ENCODE measurements around the gene ZACN. TPM values are rescaled to one million over a fixed set of nuclear protein-coding genes. Genes with fewer than 3 reads are reported as not detected.

The ZACN gene
- 0.40 to 0.76 TPM (median 0.59 TPM) in 5 replicates for total RNA-seq (2022; extraction: Qiagen RNA extraction; ENCODE audit: low read depth)

DNA sequence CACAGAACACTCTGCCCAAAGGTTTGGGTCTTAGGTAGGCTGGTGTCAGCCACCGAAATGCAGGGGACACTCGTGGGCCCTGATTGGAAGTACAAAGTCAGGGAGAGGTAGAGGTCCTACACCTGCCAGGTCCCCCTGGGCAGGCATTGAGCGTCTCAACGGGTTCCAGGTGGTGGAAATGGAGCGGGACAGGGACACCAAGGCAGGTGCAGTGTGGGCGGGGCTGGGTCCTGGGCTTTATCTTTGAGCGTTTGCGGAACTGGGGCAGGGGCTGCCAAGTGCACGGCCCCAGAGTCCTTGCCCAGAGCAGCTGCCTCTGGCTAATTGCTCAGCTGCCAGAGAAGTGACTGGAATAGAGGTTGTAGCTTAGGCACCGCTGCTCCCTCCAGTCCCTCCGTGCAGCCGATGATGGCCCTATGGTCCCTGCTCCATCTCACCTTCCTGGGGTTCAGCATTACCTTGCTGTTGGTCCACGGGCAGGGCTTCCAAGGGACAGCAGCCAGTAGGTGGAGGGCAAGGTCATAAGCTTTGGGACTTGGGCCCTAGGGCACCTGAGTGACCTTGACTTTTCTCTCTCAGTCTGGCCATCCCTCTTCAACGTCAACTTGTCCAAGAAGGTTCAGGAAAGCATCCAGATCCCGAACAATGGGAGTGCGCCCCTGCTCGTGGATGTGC lies at the start of gene ZACN:
ZACN (plus strand) TSS at position 323 of the 675 bp plus-strand sequence; CDS start at position 406, 83 bp downstream.

GRCh38 chr17:76072148-76072858 lies 6.7 kb upstream of the ZACN start, which contains the start of gene SRP68:
TSS of gene SRP68 (minus strand) at chr17:76072517. CDS start at chr17:76072491, 26 bp downstream.

GRCh38 chr17:76074390-76075363 lies 4.3 kb upstream of the ZACN start, which contains the start of gene GALR2:
TSS of gene GALR2 (plus strand) at chr17:76074781. CDS start at chr17:76074884, 103 bp downstream.

GRCh38 chr17:76103274-76104139 lies 24.5 kb downstream of the ZACN start, which contains the start of gene EXOC7:
TSS of gene EXOC7 (minus strand) at chr17:76103787. CDS start at chr17:76103692, 95 bp downstream.

Other genes starting within 250 kb of the ZACN start
- gene UNC13D, start 234.8 kb upstream of the ZACN start, total RNA-seq (2022; extraction: Qiagen RNA extraction; ENCODE audit: low read depth): 2.9 to 5.0 TPM (median 4.2 TPM) in 5 replicates
- gene WBP2, start 223.8 kb upstream of the ZACN start, total RNA-seq (2022; extraction: Qiagen RNA extraction; ENCODE audit: low read depth): 93.8 to 114 TPM (median 97.0 TPM) in 5 replicates
- gene TRIM47, start 200.6 kb upstream of the ZACN start, total RNA-seq (2022; extraction: Qiagen RNA extraction; ENCODE audit: low read depth): 105 to 184 TPM (median 149 TPM) in 5 replicates
- gene TRIM65, start 182.2 kb upstream of the ZACN start, total RNA-seq (2022; extraction: Qiagen RNA extraction; ENCODE audit: low read depth): 31.8 to 44.1 TPM (median 37.8 TPM) in 5 replicates
- 101 to 130 TPM (median 117 TPM) in 5 replicates for gene MRPL38, start 174.3 kb upstream of the ZACN start, total RNA-seq (2022; extraction: Qiagen RNA extraction; ENCODE audit: low read depth)
- gene FBF1, start 138.1 kb upstream of the ZACN start, total RNA-seq (2022; extraction: Qiagen RNA extraction; ENCODE audit: low read depth): 7.9 to 11.2 TPM (median 8.6 TPM) in 5 replicates
- gene ACOX1, start 100.0 kb upstream of the ZACN start, total RNA-seq (2022; extraction: Qiagen RNA extraction; ENCODE audit: low read depth): 13.1 to 17.1 TPM (median 15.3 TPM) in 5 replicates
- 22.4 to 27.3 TPM (median 24.9 TPM) in 5 replicates for gene TEN1, start 99.9 kb upstream of the ZACN start, total RNA-seq (2022; extraction: Qiagen RNA extraction; ENCODE audit: low read depth)
- 3.7 to 5.7 TPM (median 5.2 TPM) in 5 replicates for gene CDK3, start 78.3 kb upstream of the ZACN start, total RNA-seq (2022; extraction: Qiagen RNA extraction; ENCODE audit: low read depth)
- 11.9 to 17.5 TPM (median 15.2 TPM) in 5 replicates for gene EVPL, start 51.9 kb upstream of the ZACN start, total RNA-seq (2022; extraction: Qiagen RNA extraction; ENCODE audit: low read depth)
- gene SRP68, start 6.7 kb upstream of the ZACN start, total RNA-seq (2022; extraction: Qiagen RNA extraction; ENCODE audit: low read depth): 86.5 to 92.3 TPM (median 88.2 TPM) in 5 replicates
- gene GALR2, start 4.4 kb upstream of the ZACN start, total RNA-seq (2022; extraction: Qiagen RNA extraction; ENCODE audit: low read depth): 0.77 to 1.7 TPM (median 1.4 TPM) in 5 replicates
- gene EXOC7, start 24.6 kb downstream of the ZACN start, total RNA-seq (2022; extraction: Qiagen RNA extraction; ENCODE audit: low read depth): 57.6 to 70.2 TPM (median 67.2 TPM) in 5 replicates
- gene FOXJ1, start 62.1 kb downstream of the ZACN start, total RNA-seq (2022; extraction: Qiagen RNA extraction; ENCODE audit: low read depth): 0.23 to 0.40 TPM (median 0.30 TPM) in 5 replicates
- gene RNF157, start 161.3 kb downstream of the ZACN start, total RNA-seq (2022; extraction: Qiagen RNA extraction; ENCODE audit: low read depth): 5.4 to 10.6 TPM (median 6.3 TPM) in 5 replicates
- 50.3 to 85.3 TPM (median 81.5 TPM) in 5 replicates for gene UBALD2, start 186.2 kb downstream of the ZACN start, total RNA-seq (2022; extraction: Qiagen RNA extraction; ENCODE audit: low read depth)
- gene QRICH2, start 229.1 kb downstream of the ZACN start, total RNA-seq (2022; extraction: Qiagen RNA extraction; ENCODE audit: low read depth): 0.91 to 2.4 TPM (median 1.1 TPM) in 5 replicates